GM12873 (cell line): ENCODE measurements around the gene FCSK.

Experiments used
- TF ChIP-seq, protein P1 (sequence below): IDR thresholded peaks from 2 replicates; pipeline ENCODE4 v1.5.1; 2012; ENCODE audit warnings: low read depth, mild to moderate bottlenecking, moderate library complexity, low read length, control low read depth; ENCODE audit not compliant: insufficient read depth; ENCODE audit errors: missing control alignments

FCSK gene

DNA sequence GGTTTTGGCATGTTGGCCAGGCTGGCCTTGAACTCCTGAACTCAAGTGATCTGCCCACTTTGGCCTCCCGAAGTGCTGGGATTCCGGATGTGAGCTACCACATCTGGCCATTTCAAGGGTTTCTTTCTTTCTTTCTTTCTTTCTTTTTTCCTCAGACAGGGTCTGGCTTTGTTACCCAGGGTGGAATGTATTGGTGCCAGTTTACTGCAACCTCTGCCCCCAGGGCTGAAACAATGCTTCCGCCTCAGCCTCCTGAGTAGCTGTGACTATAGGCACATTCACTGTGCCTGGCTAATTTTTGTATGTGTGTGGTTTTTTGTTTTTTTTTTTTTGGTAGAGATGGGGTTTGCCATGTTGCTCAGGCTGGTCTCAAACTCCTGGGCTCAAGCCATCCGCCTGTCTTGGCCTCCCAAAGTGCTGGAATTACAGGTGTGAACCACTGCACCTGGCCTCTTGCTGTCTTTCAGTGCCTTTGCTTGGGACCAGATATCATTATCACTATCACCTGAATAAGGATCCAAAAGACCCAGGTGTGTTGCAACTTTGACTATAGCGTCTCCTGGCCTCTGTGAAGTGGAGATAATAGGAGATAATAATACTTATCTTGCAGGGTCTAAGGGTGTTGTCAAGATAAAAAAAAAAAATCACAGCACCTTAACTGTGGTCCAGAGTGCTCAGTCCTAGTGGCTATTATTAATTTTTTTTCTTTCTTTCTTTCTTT lies 3.2 kb downstream of the FCSK start:
- TF ChIP-seq, protein P1, sequence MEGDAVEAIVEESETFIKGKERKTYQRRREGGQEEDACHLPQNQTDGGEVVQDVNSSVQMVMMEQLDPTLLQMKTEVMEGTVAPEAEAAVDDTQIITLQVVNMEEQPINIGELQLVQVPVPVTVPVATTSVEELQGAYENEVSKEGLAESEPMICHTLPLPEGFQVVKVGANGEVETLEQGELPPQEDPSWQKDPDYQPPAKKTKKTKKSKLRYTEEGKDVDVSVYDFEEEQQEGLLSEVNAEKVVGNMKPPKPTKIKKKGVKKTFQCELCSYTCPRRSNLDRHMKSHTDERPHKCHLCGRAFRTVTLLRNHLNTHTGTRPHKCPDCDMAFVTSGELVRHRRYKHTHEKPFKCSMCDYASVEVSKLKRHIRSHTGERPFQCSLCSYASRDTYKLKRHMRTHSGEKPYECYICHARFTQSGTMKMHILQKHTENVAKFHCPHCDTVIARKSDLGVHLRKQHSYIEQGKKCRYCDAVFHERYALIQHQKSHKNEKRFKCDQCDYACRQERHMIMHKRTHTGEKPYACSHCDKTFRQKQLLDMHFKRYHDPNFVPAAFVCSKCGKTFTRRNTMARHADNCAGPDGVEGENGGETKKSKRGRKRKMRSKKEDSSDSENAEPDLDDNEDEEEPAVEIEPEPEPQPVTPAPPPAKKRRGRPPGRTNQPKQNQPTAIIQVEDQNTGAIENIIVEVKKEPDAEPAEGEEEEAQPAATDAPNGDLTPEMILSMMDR, result no peak

DNA sequence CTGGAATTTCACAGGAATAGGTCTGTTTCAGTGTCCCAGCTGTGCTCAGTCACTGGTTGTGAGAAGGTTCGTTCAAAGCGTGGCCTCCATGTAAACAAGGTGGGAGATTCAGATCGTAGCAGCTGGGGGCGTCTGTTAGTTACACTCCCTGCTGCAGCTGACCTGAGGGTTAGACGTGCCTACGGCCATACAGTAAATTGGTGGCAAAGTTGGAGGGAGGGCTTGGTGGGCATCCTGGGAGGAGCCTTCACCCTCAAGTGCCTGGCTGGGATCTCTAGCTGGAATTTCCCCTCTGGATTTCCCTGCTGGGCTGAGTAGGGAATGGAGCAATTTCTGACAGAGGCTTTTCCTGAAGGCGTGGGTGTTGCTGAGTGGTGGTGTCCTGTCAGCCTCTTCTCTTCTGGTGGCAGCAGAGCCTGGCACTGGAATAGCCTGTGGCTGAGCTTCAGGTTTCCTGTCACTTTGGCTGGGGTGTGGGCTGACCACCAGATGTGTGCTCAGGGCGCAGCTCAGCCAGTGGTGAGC lies 6.4 kb downstream of the FCSK start:
- TF ChIP-seq, protein P1, result no peak

DNA sequence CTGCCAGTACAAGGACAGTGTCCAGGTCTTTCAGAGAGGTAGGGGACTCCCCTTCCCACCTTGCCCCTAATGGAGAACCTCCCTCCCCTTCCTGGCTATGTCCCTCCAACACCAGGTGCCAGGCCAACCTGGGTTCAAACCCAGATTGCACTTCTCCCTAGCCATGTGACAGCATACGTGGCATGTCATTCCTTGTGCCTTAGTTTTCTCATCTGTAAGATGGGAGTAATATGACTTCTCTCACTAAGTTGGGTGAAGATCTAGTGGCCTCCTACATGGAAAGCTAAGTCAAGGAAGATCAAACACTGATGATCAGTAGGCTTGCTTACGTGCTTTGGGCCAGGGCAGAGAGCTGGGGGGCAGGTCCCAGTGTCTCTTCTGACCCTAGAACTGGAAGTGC lies 8.8 kb downstream of the FCSK start:
- TF ChIP-seq, protein P1, result no peak

DNA sequence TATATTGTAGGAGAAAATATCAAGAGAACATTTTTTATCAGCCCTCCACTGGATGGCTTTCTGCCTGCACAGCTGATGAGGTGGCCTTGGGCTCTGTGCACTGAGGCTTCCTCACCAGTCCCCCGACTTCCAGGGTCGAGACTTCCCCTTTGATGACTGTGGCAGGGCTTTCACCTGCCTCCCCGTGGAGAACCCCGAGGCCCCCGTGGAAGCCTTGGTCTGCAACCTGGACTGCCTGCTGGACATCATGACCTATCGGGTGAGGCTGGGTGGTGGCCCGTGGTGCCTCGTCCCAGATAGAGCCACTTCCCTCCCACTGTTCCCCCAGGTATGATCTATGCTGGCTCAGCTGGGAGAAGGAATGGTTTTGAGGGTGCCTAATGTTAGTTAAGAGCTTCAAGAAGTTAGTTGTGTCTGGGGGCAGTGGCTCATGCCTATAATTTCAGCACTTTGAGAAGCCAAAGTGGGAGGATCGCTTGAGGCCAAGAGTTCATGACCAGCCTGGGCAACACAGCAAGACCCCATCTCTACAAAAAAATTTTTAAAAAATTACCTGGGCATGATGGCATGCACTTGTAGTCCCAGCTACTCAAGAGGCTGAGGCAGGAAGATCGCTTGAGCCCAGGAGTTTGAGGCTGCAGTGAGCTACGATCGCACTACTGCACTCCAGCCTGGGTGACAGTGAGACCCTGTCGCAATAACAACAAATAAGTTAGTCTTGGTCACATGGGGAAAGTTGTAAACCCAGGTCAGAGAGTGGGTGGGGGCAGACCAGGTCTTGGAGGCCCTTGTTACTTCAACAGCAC lies 11.8 kb downstream of the FCSK start:
- TF ChIP-seq, protein P1, result no peak

DNA sequence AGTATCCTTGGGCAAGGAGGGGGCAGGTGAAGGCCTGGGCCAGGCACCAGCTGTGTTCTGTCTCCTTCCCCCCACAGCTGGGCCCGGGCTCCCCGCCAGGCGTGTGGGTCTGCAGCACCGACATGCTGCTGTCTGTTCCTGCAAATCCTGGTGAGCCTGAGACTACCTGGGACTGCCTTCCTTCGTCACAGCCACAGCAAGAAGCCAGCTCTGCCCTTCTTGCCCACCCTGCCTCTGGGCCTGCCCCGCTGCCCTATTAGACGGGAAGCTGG lies 12.3 kb downstream of the FCSK start:
- TF ChIP-seq, protein P1, result no peak

DNA sequence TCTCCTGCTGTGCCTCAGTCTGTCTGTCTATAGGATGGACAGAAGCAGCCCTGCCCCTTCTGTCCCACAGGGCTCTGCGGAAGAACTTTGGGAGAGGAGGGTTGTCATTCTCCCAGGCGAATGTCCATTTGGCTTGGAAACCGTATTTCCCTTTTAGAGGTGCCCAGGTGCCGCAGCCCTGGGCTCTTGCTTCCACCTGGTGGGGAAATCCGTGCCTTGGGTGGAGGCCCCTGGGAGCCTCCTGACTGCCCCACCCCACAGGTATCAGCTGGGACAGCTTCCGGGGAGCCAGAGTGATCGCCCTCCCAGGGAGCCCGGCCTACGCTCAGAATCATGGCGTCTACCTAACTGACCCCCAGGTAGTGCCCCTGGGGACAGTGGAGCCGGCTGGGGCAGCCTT lies 12.7 kb downstream of the FCSK start:
- TF ChIP-seq, protein P1, result no peak

DNA sequence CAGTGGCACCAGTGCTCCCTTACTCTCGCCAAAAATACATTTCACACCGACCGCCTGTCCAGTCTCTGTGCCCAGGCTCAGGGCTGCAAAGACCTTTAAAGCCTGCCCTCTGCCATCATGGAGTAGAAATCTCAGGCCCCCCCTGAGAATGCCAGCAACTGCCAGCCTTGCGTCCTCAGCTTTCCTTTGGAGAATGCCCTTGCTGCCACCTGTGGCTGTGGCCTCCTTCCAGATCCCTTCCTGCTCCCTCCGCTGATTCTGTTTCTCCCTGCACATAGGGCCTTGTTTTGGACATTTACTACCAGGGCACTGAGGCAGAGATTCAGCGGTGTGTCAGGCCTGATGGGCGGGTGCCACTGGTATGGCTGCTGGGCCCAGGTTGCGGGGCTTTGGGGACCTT lies 13.2 kb downstream of the FCSK start:
- TF ChIP-seq, protein P1, result no peak
